Stimulated activated CD4-positive, alpha-beta T cell treated with anti-CD3 and anti-CD28 coated beads, TNF-alpha, amount 100 ng/mL, for 24 hours (primary cell): Measurements from ENCODE around the gene NDFIP2.
"Not testable (repeated sequence)": the region's sequence is repeated elsewhere in the genome, so short reads cannot be mapped to it uniquely, and the experiment has no call there.

Experiments used
- DNase-seq, 3 experiments: peaks; one replicate each; pipeline ENCODE4 v3.0.0-alpha.2; 2020; ENCODE audit warnings: low read depth in 3 of 3

The NDFIP2 gene

GRCh38 chr13:79531542-79532254 is 50.7 kb downstream of the NDFIP2 start:
- DNase-seq: no peak

DNA sequence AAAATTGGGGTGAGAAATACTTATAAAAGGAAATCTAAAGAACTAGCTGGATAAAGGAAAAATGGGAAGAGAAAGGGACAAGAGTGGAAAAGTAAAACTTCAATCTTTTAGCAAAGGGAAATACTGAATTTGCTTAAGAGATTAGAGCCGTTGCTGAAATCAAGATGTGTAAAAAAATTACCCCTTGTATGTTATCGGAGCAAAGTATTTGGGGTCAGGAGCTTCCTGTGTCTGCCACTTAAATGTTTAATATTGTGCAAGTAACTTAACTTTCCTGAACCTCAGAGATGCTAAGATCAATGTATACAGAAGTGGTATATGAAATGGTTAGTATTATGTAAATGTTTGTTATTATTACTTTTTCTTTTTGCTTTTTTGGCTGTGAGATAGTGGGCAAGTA is 51.6 kb downstream of the NDFIP2 start:
- no peak for DNase-seq

DNA sequence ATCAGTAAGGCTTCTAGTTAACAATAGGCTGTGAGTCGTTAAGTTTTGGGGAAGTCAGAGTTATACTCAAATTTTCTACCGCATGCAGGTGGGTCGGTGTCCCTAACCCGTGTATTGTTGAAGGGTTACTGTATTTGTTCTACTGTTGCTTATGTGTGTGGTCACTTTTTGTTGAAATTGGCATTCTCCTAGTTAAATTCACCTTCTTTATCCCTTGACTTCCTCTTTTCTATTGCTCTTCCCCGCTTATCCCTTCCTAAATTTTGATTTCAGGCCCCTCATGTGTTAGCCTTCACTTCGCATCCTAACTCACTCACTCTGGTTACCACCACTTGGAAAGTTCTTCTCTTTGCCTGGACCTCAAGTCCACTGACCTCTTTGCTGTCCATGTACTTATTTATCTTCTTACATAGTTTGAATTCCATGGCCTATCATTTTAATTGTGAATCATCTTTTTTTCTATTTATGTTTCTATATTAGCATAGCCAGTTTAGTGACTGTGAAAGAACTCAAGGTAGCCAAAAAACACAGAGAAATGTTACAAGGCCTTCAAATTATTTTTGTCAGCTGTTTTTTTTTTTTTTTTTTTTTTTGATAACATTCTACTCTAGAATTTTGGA is 52.9 kb downstream of the NDFIP2 start:
- DNase-seq: no peak

DNA sequence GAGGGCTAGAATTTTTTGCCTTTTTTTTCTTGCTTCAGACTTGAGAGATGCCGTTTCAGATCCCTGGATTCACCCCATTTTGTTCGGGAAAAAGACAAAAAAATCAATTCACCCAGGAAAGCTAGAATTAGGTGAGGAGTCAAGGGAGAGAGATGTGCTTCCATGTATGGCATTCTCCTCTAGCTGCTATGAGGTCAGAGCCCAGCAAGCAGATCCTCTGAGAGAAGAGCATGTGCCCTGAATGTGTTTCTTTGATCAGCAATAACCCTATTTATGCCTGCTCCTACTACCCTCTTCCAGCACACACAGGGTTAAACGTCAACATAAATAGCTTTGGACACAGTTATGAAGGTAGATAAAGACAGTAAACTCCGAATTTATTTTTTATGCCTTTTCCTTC is 53.6 kb downstream of the NDFIP2 start:
- DNase-seq: no peak

DNA sequence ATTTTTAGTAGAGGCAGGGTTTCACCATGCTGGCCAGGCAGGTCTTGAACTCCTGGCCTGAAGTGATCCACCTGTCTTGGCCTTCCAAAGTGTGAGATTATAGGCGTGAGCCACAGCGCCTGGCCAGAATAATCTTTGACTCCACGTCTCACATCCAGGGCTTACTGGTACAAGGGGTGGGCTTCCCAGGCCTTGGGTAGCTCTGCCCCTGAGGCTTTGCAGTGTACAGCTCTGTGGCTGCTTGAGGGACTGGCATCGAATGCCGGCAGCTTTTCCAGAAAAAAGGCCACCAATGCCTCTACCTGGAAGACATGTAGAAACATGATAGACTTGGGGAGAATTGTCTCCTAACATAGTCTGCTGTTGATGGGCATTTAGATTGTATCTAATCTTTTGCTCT is 57.8 kb downstream of the NDFIP2 start:
- no peak for DNase-seq

- no peak for DNase-seq
Measured at GRCh38 chr13:79540504-79540903, 59.5 kb downstream of the NDFIP2 start.

GRCh38 chr13:79541426-79542049 is 60.6 kb downstream of the NDFIP2 start:
- DNase-seq: no peak

- DNase-seq: no peak
Measured at GRCh38 chr13:79543883-79544282, 62.9 kb downstream of the NDFIP2 start.

DNA sequence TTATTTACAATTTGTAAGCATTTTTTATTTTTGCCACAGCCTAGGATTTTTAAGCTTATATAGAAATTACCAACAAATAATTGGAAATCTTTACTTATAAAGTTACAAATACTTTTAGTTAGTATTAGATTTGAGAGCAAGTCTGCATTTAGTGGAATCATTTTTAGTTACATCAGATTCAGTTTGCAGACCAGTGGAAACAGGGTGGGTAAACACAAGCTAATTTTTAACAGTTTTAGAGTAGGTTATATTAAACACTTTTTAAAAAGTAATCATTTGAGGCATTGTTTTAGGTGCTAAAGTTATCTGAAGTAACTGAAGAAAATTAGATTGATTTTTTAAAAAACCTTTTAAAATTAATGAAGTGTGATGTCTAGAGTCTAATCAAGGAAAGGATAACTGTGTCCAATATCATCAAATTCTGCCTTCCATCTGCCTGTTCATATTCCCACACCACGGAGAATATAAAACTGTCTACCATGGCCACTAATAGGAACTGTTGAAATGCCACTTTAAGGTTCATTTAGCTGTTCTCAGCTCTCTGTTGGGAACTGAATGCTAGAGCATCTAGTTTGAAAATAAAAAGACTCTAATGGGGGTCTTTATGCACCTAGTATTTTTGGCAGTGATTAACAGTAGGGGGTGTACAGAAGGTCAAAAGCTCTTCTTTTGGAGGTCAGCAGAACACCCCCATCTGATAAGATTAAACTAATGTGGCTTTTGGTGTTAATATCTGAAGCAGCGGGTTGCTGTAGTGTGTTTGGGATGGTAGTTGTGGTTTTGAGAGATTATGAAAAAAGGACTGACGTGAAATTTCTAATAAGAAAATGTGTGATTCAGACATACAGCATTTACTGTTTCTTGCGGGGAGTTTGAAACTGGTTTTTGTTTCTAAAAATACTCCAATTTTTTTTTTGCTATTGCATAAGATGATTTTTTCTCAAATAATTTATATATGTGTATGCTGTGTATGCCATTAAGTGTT is 66.5 kb downstream of the NDFIP2 start:
- no peak for DNase-seq

- DNase-seq: no peak
Measured at GRCh38 chr13:79548902-79549301, 67.9 kb downstream of the NDFIP2 start.

DNA sequence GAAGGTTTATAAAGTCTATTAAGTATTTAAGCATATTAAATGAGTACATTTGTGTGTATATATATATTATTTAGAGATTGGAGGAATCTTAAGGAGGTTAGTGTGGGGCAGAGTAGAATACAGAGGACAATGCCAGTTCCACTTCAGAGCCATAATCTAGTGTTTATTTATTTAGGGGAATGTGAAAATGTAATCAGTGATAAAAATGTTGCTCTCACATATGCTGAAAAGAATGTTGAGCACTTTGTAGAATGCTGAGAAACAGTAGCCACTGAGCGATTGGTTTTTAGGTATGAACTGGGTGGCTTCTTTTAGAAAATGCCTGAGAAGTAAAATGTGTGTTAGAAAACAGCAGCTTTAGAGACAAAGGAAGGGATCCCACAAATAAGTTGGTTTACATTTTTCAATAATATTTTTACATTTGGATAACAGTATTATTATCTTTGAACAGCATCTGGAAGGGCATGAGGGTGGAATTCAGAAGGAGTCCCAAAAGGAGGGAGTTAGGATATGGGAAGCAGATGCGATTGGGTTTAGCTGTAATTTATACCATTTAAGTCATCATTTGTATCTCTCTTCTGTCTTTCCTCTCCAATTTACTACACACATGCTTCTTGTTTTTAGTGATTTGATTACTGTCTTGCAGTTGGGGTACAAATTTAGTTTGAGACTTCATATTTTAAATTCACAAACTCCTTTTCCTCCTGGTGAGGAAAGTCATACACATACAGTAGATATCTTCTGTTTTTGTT is 68.6 kb downstream of the NDFIP2 start:
- no peak for DNase-seq

- no peak for DNase-seq
Measured at GRCh38 chr13:79557666-79558065, 76.7 kb downstream of the NDFIP2 start.

- DNase-seq: no peak
Measured at GRCh38 chr13:79560954-79561353, 80.0 kb downstream of the NDFIP2 start.

DNA sequence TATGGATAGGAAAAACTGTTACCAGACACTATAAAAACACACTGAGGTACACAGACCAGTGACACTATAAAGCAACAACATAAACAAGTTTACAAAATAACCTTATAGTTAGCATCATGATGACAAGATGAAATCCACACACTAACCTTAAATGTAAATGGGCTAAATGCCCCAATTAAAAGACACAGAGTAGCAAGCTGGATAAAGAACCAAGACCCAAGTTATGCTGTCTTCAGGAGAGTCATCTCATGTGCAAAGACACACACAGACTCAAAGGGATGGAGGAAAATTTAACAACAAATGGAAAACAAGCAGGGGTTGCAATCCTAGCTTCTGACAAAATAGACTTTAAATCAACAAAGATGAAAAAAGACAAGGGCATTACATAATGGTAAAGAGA is 81.6 kb downstream of the NDFIP2 start:
- no peak for DNase-seq

- DNase-seq: no peak
Measured at GRCh38 chr13:79566118-79566517, 85.2 kb downstream of the NDFIP2 start.

DNA sequence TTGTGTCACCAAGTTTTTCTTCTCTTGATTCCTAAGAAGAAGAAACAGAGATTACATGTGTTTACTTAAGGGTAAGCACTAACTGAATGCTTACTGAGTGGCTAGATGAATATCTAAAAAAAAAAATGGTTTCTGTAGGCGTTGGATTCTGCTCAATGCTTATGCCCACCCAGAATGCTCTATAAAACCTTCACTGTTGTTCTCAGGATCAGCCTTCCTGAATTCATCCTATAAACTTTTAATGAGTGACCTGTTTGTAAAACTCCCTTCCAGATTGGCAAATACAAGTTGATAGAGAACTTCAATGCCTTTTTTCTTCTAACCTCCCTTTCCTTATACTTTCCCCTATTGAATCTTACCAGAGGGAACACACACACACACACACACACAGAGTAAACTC is 90.2 kb downstream of the NDFIP2 start:
- no peak for DNase-seq

DNA sequence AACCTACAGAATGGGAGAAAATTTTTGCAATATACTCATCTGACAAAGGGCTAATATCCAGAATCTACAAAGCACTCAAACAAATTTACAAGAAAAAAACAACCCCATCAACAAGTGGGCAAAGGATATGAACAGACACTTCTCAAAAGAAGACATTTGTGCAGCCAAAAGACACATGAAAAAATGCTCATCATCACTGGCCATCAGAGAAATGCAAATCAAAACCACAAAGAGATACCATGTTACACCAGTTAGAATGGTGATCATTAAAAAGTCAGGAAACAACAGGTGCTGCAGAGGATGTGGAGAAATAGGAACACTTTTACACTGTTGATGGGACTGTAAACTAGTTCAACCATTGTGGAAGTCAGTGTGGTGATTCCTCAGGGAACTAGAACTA is 92.9 kb downstream of the NDFIP2 start:
- not testable (repeated sequence) for DNase-seq

- DNase-seq: no peak
Measured at GRCh38 chr13:79581870-79582315, 100.9 kb downstream of the NDFIP2 start.

DNA sequence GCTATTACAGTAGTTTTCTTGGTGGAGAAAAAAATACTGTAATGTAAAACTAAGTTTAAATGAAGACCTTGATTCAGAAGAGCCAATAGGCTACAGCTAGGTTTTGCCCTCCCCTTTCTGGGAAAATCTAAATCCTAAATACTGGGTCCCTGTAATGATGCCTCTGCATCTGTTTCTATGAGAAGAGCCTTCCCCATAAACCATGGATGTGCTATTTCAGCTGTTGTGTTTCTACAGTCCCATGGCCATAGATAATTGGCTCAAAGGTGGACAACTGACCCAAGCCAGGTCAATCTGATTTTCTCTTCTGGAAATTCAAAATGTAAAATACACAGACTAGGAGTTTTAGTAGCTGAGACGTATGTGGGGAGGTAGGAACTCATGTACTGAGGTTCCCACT is 101.9 kb downstream of the NDFIP2 start:
- no peak for DNase-seq

- DNase-seq: no peak
Measured at GRCh38 chr13:79585033-79585432, 104.1 kb downstream of the NDFIP2 start.
